Panc1 (cell line): ENCODE measurements around the gene MAK. TPM values are rescaled to one million over a fixed set of nuclear protein-coding genes. Genes with fewer than 3 reads are reported as not detected.

Source experiments
- ATAC-seq: fragments of 200-7000 bp; cut with Tn5 transposase; 2 replicates; pipeline ENCODE4 v1.9.1; 2020; ENCODE audit warnings: mild to moderate bottlenecking, moderate library complexity
- BruUV-seq: library from RNA; stranded (reverse); fragments of 400-500 nt; replicated peaks from 2 replicates; lab custom pipeline; 2021; lab: Mats Ljungman, UMichigan
- CTCF ChIA-PET: fragments of 300-600 bp; sonication (Branson Sonifier 250); formaldehyde crosslinking; loops from one replicate; lab custom pipeline; 2022; ENCODE audit warnings: antibody characterized with exemption; lab: Charles Lee
- POLR2A ChIA-PET: fragments of 300-600 bp; sonication (Branson Sonifier 250); formaldehyde crosslinking; loops from one replicate; lab custom pipeline; 2022; ENCODE audit warnings: antibody characterized with exemption; lab: Charles Lee
- DNase-seq: peaks from one replicate; pipeline ENCODE4 v3.0.0-alpha.2; 2010; ENCODE audit warnings: low read depth, low spot score
- H3K27ac ChIP-seq: 2 replicates; pipeline ENCODE4 v1.5.1; 2011; ENCODE audit warnings: mild to moderate bottlenecking, low read length, inconsistent platforms
- H3K27me3 ChIP-seq: fragments of 200-500 bp; sonication (Bioruptor generic); 2 replicates; pipeline ENCODE4 v1.6.0; 2014; ENCODE audit warnings: low read length, inconsistent platforms; ENCODE audit not compliant: control insufficient read depth, insufficient read depth
- H3K36me3 ChIP-seq: fragments of 200-500 bp; sonication (Bioruptor generic); 2 replicates; pipeline ENCODE4 v1.5.1; 2014; ENCODE audit warnings: inconsistent platforms, mild to moderate bottlenecking, low read length, moderate library complexity; ENCODE audit not compliant: control insufficient read depth, insufficient read depth
- H3K4me1 ChIP-seq: 2 replicates; pipeline ENCODE4 v1.5.1; 2011; ENCODE audit warnings: inconsistent platforms, mild to moderate bottlenecking, low read length, moderate library complexity; ENCODE audit not compliant: control insufficient read depth, insufficient read depth
- H3K4me3 ChIP-seq, 2 experiments: 2 replicates each; pipeline ENCODE4 v1.5.1; 2011 to 2012; ENCODE audit warnings: low read depth in 2 of 2, low read length in 2 of 2, mild to moderate bottlenecking in 2 of 2, inconsistent platforms in 1 of 2, moderate library complexity in 1 of 2
- H3K9me3 ChIP-seq: fragments of 200-500 bp; sonication (Bioruptor generic); 2 replicates; pipeline ENCODE4 v1.5.1; 2014; ENCODE audit warnings: low read depth, mild to moderate bottlenecking, inconsistent platforms, low read length, moderate library complexity; ENCODE audit not compliant: control insufficient read depth, insufficient read depth
- POLR2AphosphoS5 ChIP-seq: IDR thresholded peaks from 2 replicates; pipeline ENCODE4 v1.6.1; 2012; ENCODE audit warnings: mild to moderate bottlenecking, low read depth, low read length, moderate library complexity
- SIN3A ChIP-seq: IDR thresholded peaks from 2 replicates; pipeline ENCODE4 v1.6.1; 2012; ENCODE audit warnings: low read depth, mild to moderate bottlenecking, low read length, moderate library complexity, borderline replicate concordance; ENCODE audit not compliant: insufficient read depth
- TCF7L2 ChIP-seq: IDR thresholded peaks from 2 replicates; pipeline ENCODE4 v1.6.1; 2011; ENCODE audit warnings: mild to moderate bottlenecking, low read depth, low read length, inconsistent platforms
- in situ Hi-C: cut with HindIII; loops from 2 replicates; pipeline ENCODE4 v1.10.0; 2016; ENCODE audit warnings: low sequenced_read_pairs, low pct_unique_long_range_greater_than_20kb
- intact Hi-C: fragments of 100-400 bp; cut with micrococcal nuclease; formaldehyde crosslinking; loops from one replicate; pipeline ENCODE4 v1.10.0; 2022; ENCODE audit not compliant: unreplicated experiment
- total RNA-seq: library from RNA; stranded (reverse); gene quantifications from one replicate; pipeline ENCODE4 v1.2.1, GENCODE V29; 2021; ENCODE audit not compliant: unreplicated experiment
- TF ChIP-seq, protein P1 (sequence below), 2 experiments: IDR thresholded peaks; 2 replicates each; pipeline ENCODE4 v1.6.1; 2011 to 2012; ENCODE audit warnings: low read depth in 2 of 2, control low read depth in 1 of 2, low read length in 1 of 2, mild to moderate bottlenecking in 1 of 2, moderate library complexity in 1 of 2; ENCODE audit not compliant: insufficient read depth in 1 of 2
- TF ChIP-seq, protein P2 (sequence below): fragments of 450-650 bp; IDR thresholded peaks from 2 replicates; pipeline ENCODE4 v1.5.1; 2017; ENCODE audit warnings: mild to moderate bottlenecking

MAK gene
- total RNA-seq, 1 experiment from 2014 or later: 0.21 TPM

- TF ChIP-seq, protein P1, sequence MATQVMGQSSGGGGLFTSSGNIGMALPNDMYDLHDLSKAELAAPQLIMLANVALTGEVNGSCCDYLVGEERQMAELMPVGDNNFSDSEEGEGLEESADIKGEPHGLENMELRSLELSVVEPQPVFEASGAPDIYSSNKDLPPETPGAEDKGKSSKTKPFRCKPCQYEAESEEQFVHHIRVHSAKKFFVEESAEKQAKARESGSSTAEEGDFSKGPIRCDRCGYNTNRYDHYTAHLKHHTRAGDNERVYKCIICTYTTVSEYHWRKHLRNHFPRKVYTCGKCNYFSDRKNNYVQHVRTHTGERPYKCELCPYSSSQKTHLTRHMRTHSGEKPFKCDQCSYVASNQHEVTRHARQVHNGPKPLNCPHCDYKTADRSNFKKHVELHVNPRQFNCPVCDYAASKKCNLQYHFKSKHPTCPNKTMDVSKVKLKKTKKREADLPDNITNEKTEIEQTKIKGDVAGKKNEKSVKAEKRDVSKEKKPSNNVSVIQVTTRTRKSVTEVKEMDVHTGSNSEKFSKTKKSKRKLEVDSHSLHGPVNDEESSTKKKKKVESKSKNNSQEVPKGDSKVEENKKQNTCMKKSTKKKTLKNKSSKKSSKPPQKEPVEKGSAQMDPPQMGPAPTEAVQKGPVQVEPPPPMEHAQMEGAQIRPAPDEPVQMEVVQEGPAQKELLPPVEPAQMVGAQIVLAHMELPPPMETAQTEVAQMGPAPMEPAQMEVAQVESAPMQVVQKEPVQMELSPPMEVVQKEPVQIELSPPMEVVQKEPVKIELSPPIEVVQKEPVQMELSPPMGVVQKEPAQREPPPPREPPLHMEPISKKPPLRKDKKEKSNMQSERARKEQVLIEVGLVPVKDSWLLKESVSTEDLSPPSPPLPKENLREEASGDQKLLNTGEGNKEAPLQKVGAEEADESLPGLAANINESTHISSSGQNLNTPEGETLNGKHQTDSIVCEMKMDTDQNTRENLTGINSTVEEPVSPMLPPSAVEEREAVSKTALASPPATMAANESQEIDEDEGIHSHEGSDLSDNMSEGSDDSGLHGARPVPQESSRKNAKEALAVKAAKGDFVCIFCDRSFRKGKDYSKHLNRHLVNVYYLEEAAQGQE (IDR thresholded peaks at IDR 0.05; ENCODE audit: insufficient read depth in 1 of 2, low read depth in 2 of 2, low read length in 1 of 2): no peak
- TF ChIP-seq POLR2AphosphoS5 (no peak), SIN3A (no peak), TCF7L2 (no peak)
- TF ChIP-seq, protein P2, sequence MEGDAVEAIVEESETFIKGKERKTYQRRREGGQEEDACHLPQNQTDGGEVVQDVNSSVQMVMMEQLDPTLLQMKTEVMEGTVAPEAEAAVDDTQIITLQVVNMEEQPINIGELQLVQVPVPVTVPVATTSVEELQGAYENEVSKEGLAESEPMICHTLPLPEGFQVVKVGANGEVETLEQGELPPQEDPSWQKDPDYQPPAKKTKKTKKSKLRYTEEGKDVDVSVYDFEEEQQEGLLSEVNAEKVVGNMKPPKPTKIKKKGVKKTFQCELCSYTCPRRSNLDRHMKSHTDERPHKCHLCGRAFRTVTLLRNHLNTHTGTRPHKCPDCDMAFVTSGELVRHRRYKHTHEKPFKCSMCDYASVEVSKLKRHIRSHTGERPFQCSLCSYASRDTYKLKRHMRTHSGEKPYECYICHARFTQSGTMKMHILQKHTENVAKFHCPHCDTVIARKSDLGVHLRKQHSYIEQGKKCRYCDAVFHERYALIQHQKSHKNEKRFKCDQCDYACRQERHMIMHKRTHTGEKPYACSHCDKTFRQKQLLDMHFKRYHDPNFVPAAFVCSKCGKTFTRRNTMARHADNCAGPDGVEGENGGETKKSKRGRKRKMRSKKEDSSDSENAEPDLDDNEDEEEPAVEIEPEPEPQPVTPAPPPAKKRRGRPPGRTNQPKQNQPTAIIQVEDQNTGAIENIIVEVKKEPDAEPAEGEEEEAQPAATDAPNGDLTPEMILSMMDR: no peak
- no peak overlapping the region for H3K4me3 ChIP-seq
- DNase-seq (no peak), ATAC-seq (no peak)
- no peaks in the 10 kb centered on the region for H3K4me1 ChIP-seq
- peaks cover 8% of the 10 kb centered on the region; the same call in 1 of the 2 replicates for H3K36me3 ChIP-seq
- in situ Hi-C loops (no loop called here), intact Hi-C loops (no loop called here)
- no TSS peak for BruUV-seq
- no peak overlapping the region for H3K27ac ChIP-seq
- POLR2A ChIA-PET: no interaction called here
- H3K9me3 ChIP-seq: no peaks in the 10 kb centered on the region
- H3K27me3 ChIP-seq: no peaks in the 10 kb centered on the region
- CTCF ChIA-PET: no interaction called here
These were observed 60.1 kb downstream of the MAK start for GRCh38 chr6:10778230-10778629.

DNA sequence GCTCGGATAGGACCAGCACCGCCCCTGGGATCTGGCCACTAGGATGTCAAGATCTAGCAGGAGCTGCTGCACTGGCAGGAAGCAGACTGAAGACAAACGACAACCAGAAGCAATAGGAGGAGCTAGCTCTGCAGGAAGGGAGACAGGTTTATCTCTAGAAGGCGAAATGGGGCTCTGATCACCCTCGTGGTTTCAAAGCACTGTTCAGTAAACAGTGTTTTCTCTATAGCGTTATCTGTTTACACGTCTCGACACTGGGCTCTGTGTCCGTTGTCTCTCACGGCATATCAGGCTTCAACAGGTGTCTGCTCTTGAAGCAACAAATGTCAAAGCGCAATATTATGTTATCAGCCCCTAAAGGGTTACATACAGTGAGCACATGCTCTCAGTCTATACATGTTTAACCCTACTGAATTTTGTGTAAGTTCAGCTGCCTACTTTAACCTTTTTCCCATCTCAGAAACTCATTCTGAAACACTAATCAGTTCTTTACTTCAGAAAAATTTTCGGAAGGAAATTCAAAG lies 66.9 kb downstream of the MAK start:
- in situ Hi-C loops: no loop called here
- DNase-seq: no peak
- no peak overlapping the region for H3K4me3 ChIP-seq
- BruUV-seq: no TSS peak
- intact Hi-C loops: no loop called here
- H3K9me3 ChIP-seq: no peaks in the 10 kb centered on the region
- no peak overlapping the region for H3K27ac ChIP-seq
- H3K36me3 ChIP-seq: peaks cover 8% of the 10 kb centered on the region; the same call in 1 of the 2 replicates
- POLR2A ChIA-PET: no interaction called here
- no peak for TF ChIP-seq TCF7L2
- TF ChIP-seq, protein P1 (IDR thresholded peaks at IDR 0.05; ENCODE audit: insufficient read depth in 1 of 2, low read depth in 2 of 2, low read length in 1 of 2): no peak
- TF ChIP-seq POLR2AphosphoS5: no peak
- TF ChIP-seq, protein P2: no peak
- no peaks in the 10 kb centered on the region for H3K27me3 ChIP-seq
- CTCF ChIA-PET: no interaction called here
- no peaks in the 10 kb centered on the region for H3K4me1 ChIP-seq
- ATAC-seq: peak; percentile 42; the same call in 1 of the 2 replicates
